Progenitor cell of endocrine pancreas (in vitro differentiated cells): ENCODE results near the gene STRA8. TPM values are rescaled to one million over a fixed set of nuclear protein-coding genes. Genes with fewer than 3 reads are reported as not detected.

ENCODE experiments used
- DNase-seq: peaks from one replicate; pipeline ENCODE4 v3.0.0; 2021; ENCODE audit warnings: low spot score; ENCODE audit not compliant: unreplicated experiment
- H3K27ac Mint-ChIP-seq: 2 replicates; pipeline ENCODE4 v1.8.0; 2021; ENCODE audit warnings: mild to moderate bottlenecking, moderate library complexity, mixed read lengths
- H3K27me3 Mint-ChIP-seq: 2 replicates; pipeline ENCODE4 v1.8.0; 2021; ENCODE audit warnings: mixed read lengths
- H3K36me3 Mint-ChIP-seq: 2 replicates; pipeline ENCODE4 v1.8.0; 2022; ENCODE audit warnings: mixed read lengths; ENCODE audit not compliant: insufficient read depth
- H3K4me1 Mint-ChIP-seq: 2 replicates; pipeline ENCODE4 v1.8.0; 2021; ENCODE audit warnings: low read depth, mixed read lengths
- H3K4me3 Mint-ChIP-seq: 2 replicates; pipeline ENCODE4 v1.8.0; 2021; ENCODE audit warnings: low read depth, mild to moderate bottlenecking, moderate library complexity, mixed read lengths
- H3K9me3 Mint-ChIP-seq: 2 replicates; pipeline ENCODE4 v1.8.0; 2021; ENCODE audit warnings: low read depth, mixed read lengths
- total RNA-seq: library from RNA; stranded (reverse); gene quantifications from 2 replicates; pipeline ENCODE4 v1.2.1, GENCODE V29; 2021
- TF ChIP-seq, protein P1 (sequence below): fragments of 200-600 bp; sonication (generic); IDR thresholded peaks from one replicate; pipeline ENCODE4 v1.5.0; 2021; ENCODE audit warnings: antibody characterized with exemption, mild to moderate bottlenecking; ENCODE audit not compliant: unreplicated experiment

STRA8 gene
- total RNA-seq, 1 donor from 2014 or later = not detected

DNA sequence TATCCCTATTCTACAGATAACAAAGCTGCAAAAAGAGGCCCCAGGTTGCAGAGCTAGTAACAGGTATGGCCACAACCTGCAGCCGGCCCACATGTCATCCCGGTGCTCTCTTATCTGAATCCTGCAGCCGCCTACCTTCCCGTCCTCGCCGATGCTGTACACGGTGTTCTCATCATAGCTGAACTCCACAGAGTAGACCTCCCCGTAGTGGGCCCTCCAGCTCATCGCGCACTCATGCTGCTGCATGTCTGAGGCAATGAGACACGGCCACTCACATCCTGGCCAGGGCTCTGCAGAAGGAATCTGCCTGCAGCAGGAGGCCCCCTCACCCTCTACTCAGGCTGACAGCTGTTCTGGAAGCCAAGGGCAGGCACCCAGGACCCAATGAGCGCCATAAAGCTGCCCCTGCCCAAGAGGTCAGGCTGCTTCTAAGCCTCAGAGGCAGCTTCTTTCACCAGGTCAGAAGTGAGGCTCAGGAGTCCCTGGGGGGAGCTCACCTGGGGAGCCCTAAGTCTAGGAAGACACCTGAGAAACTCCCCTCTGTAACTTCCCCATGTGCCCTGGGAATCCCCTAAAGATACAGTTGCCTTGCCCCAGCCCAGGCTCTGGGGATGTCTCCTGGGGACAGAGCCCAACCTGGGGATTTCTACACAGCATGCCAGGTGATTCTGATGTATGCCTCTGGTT is 45.2 kb upstream of the STRA8 start:
- no peaks in the 10 kb centered on the region for H3K27me3 Mint-ChIP-seq
- H3K4me1 Mint-ChIP-seq = no peaks in the 10 kb centered on the region
- no peak overlapping the region for H3K27ac Mint-ChIP-seq
- TF ChIP-seq, protein P1, sequence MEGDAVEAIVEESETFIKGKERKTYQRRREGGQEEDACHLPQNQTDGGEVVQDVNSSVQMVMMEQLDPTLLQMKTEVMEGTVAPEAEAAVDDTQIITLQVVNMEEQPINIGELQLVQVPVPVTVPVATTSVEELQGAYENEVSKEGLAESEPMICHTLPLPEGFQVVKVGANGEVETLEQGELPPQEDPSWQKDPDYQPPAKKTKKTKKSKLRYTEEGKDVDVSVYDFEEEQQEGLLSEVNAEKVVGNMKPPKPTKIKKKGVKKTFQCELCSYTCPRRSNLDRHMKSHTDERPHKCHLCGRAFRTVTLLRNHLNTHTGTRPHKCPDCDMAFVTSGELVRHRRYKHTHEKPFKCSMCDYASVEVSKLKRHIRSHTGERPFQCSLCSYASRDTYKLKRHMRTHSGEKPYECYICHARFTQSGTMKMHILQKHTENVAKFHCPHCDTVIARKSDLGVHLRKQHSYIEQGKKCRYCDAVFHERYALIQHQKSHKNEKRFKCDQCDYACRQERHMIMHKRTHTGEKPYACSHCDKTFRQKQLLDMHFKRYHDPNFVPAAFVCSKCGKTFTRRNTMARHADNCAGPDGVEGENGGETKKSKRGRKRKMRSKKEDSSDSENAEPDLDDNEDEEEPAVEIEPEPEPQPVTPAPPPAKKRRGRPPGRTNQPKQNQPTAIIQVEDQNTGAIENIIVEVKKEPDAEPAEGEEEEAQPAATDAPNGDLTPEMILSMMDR = no peak
- H3K9me3 Mint-ChIP-seq = peaks cover 5% of the 10 kb centered on the region
- peaks cover 32% of the 10 kb centered on the region for H3K36me3 Mint-ChIP-seq
- H3K4me3 Mint-ChIP-seq = no peak overlapping the region
- no peak for DNase-seq

DNA sequence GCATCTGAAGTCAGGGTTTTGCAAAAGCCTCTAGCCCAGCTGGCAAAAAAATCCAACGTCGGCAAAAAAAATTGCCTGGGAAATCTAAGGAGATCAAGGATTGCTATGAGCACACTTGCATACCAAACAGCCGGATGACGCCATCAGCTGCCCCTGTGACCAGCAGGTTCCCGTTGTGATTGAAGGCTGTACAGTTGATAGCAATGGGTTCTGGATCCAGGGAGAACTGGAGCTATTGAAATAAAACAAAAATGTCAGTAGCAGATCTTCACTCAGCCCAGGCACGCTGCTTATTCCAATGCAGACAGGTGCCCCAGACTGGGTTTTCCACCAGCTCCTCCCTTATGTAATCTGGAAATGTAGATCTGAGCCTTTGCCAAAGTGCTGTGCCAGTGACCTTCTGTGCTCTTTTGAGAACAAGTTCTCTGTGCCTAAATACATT is 44.4 kb upstream of the STRA8 start:
- TF ChIP-seq, protein P1 = no peak
- Mint-ChIP-seq H3K36me3 (peaks cover 27% of the 10 kb centered on the region), H3K4me3 (no peak overlapping the region), H3K4me1 (no peaks in the 10 kb centered on the region), H3K9me3 (no peaks in the 10 kb centered on the region), H3K27me3 (no peaks in the 10 kb centered on the region), H3K27ac (no peak overlapping the region)
- DNase-seq = no peak

DNA sequence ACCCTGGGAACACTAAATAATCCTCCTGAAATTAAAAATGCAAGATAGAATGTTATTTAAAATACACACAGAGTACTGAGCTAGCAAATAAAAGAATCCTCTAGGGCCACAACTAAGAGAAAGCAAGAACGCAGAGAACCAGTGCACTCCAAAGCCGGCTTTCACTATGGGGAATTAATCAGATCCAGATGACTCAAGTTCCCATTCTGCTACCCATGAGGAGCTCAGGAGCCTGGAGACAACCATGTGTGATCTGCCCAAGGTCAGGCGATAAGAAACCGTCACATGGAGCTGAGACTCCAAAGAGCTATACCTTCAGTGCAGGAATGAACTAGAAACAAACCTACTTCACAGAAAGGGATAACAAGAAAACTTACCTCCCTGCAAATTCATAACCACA is 43.7 kb upstream of the STRA8 start:
- Mint-ChIP-seq H3K9me3 (no peaks in the 10 kb centered on the region), H3K27me3 (no peaks in the 10 kb centered on the region), H3K36me3 (peaks cover 21% of the 10 kb centered on the region), H3K4me3 (no peak overlapping the region), H3K4me1 (no peaks in the 10 kb centered on the region), H3K27ac (peak overlapping the region; percentile 60)
- TF ChIP-seq, protein P1 = no peak
- no peak for DNase-seq

DNA sequence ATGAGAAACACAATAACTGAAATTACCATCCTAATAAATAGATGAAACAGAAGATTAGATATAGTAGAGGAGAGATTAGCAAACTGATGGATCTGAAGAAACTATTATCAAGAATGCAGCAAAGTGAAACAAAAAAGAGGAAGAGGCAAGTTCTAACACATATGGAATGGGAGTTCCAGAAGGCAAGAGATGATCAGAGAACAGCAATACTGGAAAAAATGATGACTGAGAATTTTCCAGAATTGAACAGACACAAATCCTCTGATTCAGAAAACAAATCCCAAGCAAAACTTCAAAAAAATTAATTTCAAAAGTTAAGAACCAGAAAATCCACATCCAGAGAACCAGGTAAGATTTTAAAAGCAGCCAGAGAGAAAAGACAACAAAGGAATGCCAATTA is 42.9 kb upstream of the STRA8 start:
- no peaks in the 10 kb centered on the region for H3K9me3 Mint-ChIP-seq
- no peak for DNase-seq
- TF ChIP-seq, protein P1 = no peak
- no peak overlapping the region for H3K4me3 Mint-ChIP-seq
- H3K27me3 Mint-ChIP-seq = no peaks in the 10 kb centered on the region
- no peaks in the 10 kb centered on the region for H3K4me1 Mint-ChIP-seq
- H3K36me3 Mint-ChIP-seq = peaks cover 17% of the 10 kb centered on the region
- H3K27ac Mint-ChIP-seq = no peak overlapping the region

DNA sequence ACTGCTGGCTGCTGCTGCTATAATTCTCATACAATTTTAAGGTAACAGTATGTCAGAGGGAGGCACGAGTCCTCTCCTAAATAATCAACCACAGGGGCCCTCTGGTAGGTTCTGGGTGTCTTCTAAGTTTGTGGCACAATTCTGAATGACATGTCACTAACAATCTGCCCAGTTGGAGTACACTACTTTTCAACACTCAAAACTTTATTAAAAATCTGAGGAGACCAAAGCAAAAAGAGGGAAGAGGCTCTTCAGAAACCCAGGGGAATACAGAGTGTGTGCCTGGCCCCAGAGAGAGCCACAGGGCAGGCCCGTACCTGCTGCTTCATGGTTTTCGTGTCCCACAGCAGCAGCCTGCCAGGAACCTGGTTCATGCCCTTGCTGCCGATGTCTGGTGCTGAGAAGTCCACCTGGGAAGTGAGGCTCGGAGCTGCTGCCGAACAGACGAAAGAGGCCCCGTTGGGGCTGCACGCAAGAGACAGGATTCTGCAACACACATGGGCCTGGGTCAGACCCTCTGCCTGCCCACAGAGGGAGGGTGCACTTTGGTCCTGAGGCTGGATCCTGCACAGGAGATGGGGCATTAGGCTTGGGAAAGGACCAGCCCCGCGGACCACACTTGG is 40.6 kb upstream of the STRA8 start:
- no peak overlapping the region for H3K4me3 Mint-ChIP-seq
- no peaks in the 10 kb centered on the region for H3K9me3 Mint-ChIP-seq
- TF ChIP-seq, protein P1 = no peak
- H3K36me3 Mint-ChIP-seq = peaks cover 17% of the 10 kb centered on the region
- H3K27ac Mint-ChIP-seq = peak overlapping the region; percentile 12
- no peaks in the 10 kb centered on the region for H3K4me1 Mint-ChIP-seq
- no peaks in the 10 kb centered on the region for H3K27me3 Mint-ChIP-seq
- DNase-seq = no peak
